HepG2 (cell line): ENCODE measurements around the gene SERPINB6. TPM values are rescaled to one million over a fixed set of nuclear protein-coding genes. Genes with fewer than 3 reads are reported as not detected.

Experiments
- ATAC-seq: fragments of 200-7000 bp; cut with Tn5 transposase; 3 replicates; pipeline ENCODE4 v1.9.1; 2020; ENCODE audit warnings: mild to moderate bottlenecking, moderate library complexity
- BruUV-seq: library from RNA; stranded (reverse); fragments of 400-500 nt; replicated peaks from 2 replicates; lab custom pipeline; 2021; lab: Mats Ljungman, UMichigan
- CTCF ChIA-PET: fragments of 300-600 bp; formaldehyde crosslinking; extraction: SDS; loops from one replicate; lab custom pipeline; 2021; ENCODE audit warnings: low total read pairs, inconsistent platforms, low intra/inter-chr PET ratio; lab: Yijun Ruan, JAX
- POLR2A ChIA-PET: fragments of 350-600 bp; sonication (Branson Sonifier 250); formaldehyde crosslinking; loops from one replicate; lab custom pipeline; 2020; ENCODE audit warnings: antibody characterized with exemption, inconsistent platforms; lab: Yijun Ruan, JAX
- DNase-seq: peaks from one replicate; pipeline ENCODE4 v3.0.0-alpha.2; 2015; ENCODE audit warnings: low spot score
- FAIRE-seq: peaks from 3 replicates; lab custom pipeline; 2011; peaks lifted over from hg19 to GRCh38; lab: Jason Lieb, UNC
- H2AFZ ChIP-seq: one replicate; pipeline ENCODE4 v1.6.1; 2011; ENCODE audit warnings: low read length, inconsistent platforms
- H3K27ac ChIP-seq: fragments of 300-600 bp; 3 replicates; pipeline ENCODE4 v1.8.0; 2011; ENCODE audit warnings: mixed run types, mild to moderate bottlenecking, mixed read lengths, low read length, inconsistent platforms; ENCODE audit not compliant: insufficient read depth; ENCODE audit errors: extremely low read length
- H3K27me3 ChIP-seq, 2 experiments: fragments of 200-600 bp in 1 of 2; 2 replicates in 1 of 2; 3 replicates in 1 of 2; pipeline versions ENCODE4 v1.6.0 to v1.8.0; 2011; ENCODE audit warnings: low read length in 2 of 2, mild to moderate bottlenecking in 2 of 2, moderate library complexity in 2 of 2, inconsistent platforms in 1 of 2; ENCODE audit not compliant: insufficient read depth in 2 of 2, control insufficient read depth in 1 of 2
- H3K36me3 ChIP-seq, 2 experiments: fragments of 200-600 bp in 1 of 2; replicated peaks in 1 of 2; 2 replicates in 1 of 2; 3 replicates in 1 of 2; pipeline versions ENCODE4 v1.5.1 to v1.8.0; 2011; ENCODE audit warnings: low read length in 2 of 2, inconsistent platforms in 1 of 2; ENCODE audit not compliant: insufficient read depth in 2 of 2, control insufficient read depth in 1 of 2
- H3K4me1 ChIP-seq: 2 replicates; pipeline ENCODE4 v1.5.1; 2012; ENCODE audit warnings: low read length, inconsistent platforms; ENCODE audit not compliant: insufficient read depth
- H3K4me2 ChIP-seq: 2 replicates; pipeline ENCODE4 v1.6.0; 2011; ENCODE audit warnings: low read depth, low read length, inconsistent platforms
- H3K4me3 ChIP-seq, 3 experiments: fragments of 200-600 bp in 1 of 3; sonication (generic), shearing (Covaris generic) in 1 of 3; replicated peaks in 1 of 3; 2 replicates each; pipeline ENCODE4 v1.5.1; 2011 to 2016; ENCODE audit warnings: low read length in 3 of 3, inconsistent platforms in 2 of 3, low read depth in 2 of 3, mild to moderate bottlenecking in 2 of 3, control low read depth in 1 of 3, mixed read lengths in 1 of 3; ENCODE audit not compliant: insufficient read depth in 1 of 3
- H3K79me2 ChIP-seq: one replicate; pipeline ENCODE4 v1.6.1; 2011; ENCODE audit warnings: low read length, inconsistent platforms; ENCODE audit not compliant: insufficient read depth
- H3K9ac ChIP-seq: 2 replicates; pipeline ENCODE4 v1.6.0; 2011; ENCODE audit warnings: mild to moderate bottlenecking, low read depth, low read length, inconsistent platforms; ENCODE audit not compliant: insufficient read depth
- H3K9me3 ChIP-seq: 2 replicates; pipeline ENCODE4 v1.5.1; 2012; ENCODE audit warnings: mild to moderate bottlenecking, low read length
- H4K20me1 ChIP-seq: 2 replicates; pipeline ENCODE4 v1.6.0; 2011; ENCODE audit warnings: inconsistent platforms, mild to moderate bottlenecking, low read length, moderate library complexity; ENCODE audit not compliant: insufficient read depth
- GABPA ChIP-seq, 2 experiments: IDR thresholded peaks; 2 replicates each; pipeline ENCODE4 v1.6.1; 2011 to 2016; ENCODE audit warnings: low read depth in 2 of 2, low read length in 1 of 2, missing biosample characterization in 1 of 2, missing genetic modification characterization in 1 of 2
- LCORL ChIP-seq, 2 experiments: fragments of 450-650 bp in 1 of 2; sonication (generic) in 1 of 2; formaldehyde crosslinking in 1 of 2; IDR thresholded peaks; 2 replicates each; pipeline versions ENCODE4 v1.5.0 to v1.6.1; 2017 to 2020; ENCODE audit warnings: antibody characterized with exemption in 1 of 2, missing genetic modification reagents in 1 of 2
- ZC3H4 ChIP-seq: sonication (generic); formaldehyde crosslinking; IDR thresholded peaks from 2 replicates; pipeline ENCODE4 v1.4.0; 2020; ENCODE audit warnings: missing genetic modification reagents, borderline replicate concordance
- ZNF121 ChIP-seq: sonication (generic); formaldehyde crosslinking; IDR thresholded peaks from 2 replicates; pipeline ENCODE4 v1.5.0; 2020; ENCODE audit warnings: mild to moderate bottlenecking, missing genetic modification reagents
- WGBS: methylation state at CpG from one replicate; pipeline ENCODE4 v1.1.6; 2017; ENCODE audit warnings: low lambda C conversion rate; 5-methylcytosine and 5-hydroxymethylcytosine counted together
- in situ Hi-C: cut with HindIII; loops from 2 replicates; pipeline ENCODE4 v1.10.0; 2017; ENCODE audit warnings: low pct_unique_long_range_greater_than_20kb; ENCODE audit not compliant: extremely low pct_ligation_motif_present
- intact Hi-C: fragments of 100-400 bp; cut with micrococcal nuclease; formaldehyde crosslinking; loops from one replicate; pipeline ENCODE4 v1.10.0; 2022; ENCODE audit not compliant: unreplicated experiment
- polyA plus RNA-seq, 8 experiments: library from polyadenylated mRNA; depleted of rRNA in 3 of 8; stranded (reverse) in 7 of 8; unstranded in 1 of 8; fragments of >200 nt; fragmentation: Illumina TruSeq in 4 of 8; extraction: Trizol in 4 of 8; gene quantifications; 2 replicates each; pipeline versions ENCODE4 v1.2.1 to v1.2.3, GENCODE V29; 2011 to 2016; ENCODE audit warnings: low read depth in 4 of 8, missing spikeins in 1 of 8, mixed read lengths in 1 of 8; ENCODE audit not compliant: insufficient read depth in 1 of 8
- total RNA-seq, 5 experiments: library from RNA; depleted of rRNA; stranded (reverse); fragments of >200 nt; fragmentation: Illumina TruSeq; extraction: Trizol; gene quantifications; 2 replicates each; pipeline ENCODE4 v1.2.3, GENCODE V29; 2016; ENCODE audit warnings: low read depth in 1 of 5
- TF ChIP-seq, protein P1 (sequence below): sonication (generic); formaldehyde crosslinking; IDR thresholded peaks from 2 replicates; pipeline ENCODE4 v1.5.1; 2020; ENCODE audit warnings: mild to moderate bottlenecking, missing genetic modification reagents, moderate library complexity

Gene SERPINB6
- total and polyA plus RNA-seq, 2 of the 13 experiments (the other 11 are each of a cell fraction or from before 2014, with no cell fraction given): 38.2 to 61.3 TPM

GRCh38 chr6:2939315-2940009, 31.9 kb downstream of the SERPINB6 start:
- no peak overlapping the region for H2AFZ ChIP-seq
- intact Hi-C loops: no loop called here
- no peak overlapping the region for H3K4me3 ChIP-seq
- H4K20me1 ChIP-seq: no peaks in the 10 kb centered on the region
- POLR2A ChIA-PET: interaction anchor here (1.5 kb wide), 2 partner anchors 50 to 98 kb away, joined by 6 to 7 read pairs; partner anchors contain the start of gene SERPINB1
- H3K4me1 ChIP-seq: peaks cover 36% of the 10 kb centered on the region
- H3K79me2 ChIP-seq: no peaks in the 10 kb centered on the region
- no peaks in the 10 kb centered on the region for H3K36me3 ChIP-seq
- TF ChIP-seq, protein P1, sequence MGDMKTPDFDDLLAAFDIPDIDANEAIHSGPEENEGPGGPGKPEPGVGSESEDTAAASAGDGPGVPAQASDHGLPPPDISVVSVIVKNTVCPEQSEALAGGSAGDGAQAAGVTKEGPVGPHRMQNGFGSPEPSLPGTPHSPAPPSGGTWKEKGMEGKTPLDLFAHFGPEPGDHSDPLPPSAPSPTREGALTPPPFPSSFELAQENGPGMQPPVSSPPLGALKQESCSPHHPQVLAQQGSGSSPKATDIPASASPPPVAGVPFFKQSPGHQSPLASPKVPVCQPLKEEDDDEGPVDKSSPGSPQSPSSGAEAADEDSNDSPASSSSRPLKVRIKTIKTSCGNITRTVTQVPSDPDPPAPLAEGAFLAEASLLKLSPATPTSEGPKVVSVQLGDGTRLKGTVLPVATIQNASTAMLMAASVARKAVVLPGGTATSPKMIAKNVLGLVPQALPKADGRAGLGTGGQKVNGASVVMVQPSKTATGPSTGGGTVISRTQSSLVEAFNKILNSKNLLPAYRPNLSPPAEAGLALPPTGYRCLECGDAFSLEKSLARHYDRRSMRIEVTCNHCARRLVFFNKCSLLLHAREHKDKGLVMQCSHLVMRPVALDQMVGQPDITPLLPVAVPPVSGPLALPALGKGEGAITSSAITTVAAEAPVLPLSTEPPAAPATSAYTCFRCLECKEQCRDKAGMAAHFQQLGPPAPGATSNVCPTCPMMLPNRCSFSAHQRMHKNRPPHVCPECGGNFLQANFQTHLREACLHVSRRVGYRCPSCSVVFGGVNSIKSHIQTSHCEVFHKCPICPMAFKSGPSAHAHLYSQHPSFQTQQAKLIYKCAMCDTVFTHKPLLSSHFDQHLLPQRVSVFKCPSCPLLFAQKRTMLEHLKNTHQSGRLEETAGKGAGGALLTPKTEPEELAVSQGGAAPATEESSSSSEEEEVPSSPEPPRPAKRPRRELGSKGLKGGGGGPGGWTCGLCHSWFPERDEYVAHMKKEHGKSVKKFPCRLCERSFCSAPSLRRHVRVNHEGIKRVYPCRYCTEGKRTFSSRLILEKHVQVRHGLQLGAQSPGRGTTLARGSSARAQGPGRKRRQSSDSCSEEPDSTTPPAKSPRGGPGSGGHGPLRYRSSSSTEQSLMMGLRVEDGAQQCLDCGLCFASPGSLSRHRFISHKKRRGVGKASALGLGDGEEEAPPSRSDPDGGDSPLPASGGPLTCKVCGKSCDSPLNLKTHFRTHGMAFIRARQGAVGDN (CRISPR knock-in tag): 0 out of 2 replicates have a peak, but pooled peaks have one; percentile 9
- TF ChIP-seq LCORL (IDR thresholded peaks at IDR 0.05): no peak
- no peak for TF ChIP-seq LCORL (CRISPR knock-in tag; IDR thresholded peaks at IDR 0.05)
- 0 out of 2 replicates have a peak, but pooled peaks have one; percentile 3 for TF ChIP-seq ZNF121 (CRISPR knock-in tag)
- TF ChIP-seq ZC3H4 (CRISPR knock-in tag): no peak
- TF ChIP-seq GABPA (IDR thresholded peaks at IDR 0.05; ENCODE audit: low read depth, low read length): no peak
- TF ChIP-seq GABPA (CRISPR knock-in tag; IDR thresholded peaks at IDR 0.05; ENCODE audit: low read depth): no peak
- FAIRE-seq (no peak), DNase-seq (no peak), ATAC-seq (no peak)
- no peak overlapping the region for H3K4me2 ChIP-seq
- H3K27me3 ChIP-seq: peaks cover 0 to 7% of the 10 kb centered on the region in 2 experiments; a peak in 2 of 5 replicates
- CTCF ChIA-PET: no interaction called here
- no TSS peak for BruUV-seq
- no peak overlapping the region for H3K9ac ChIP-seq
- H3K9me3 ChIP-seq: no peaks in the 10 kb centered on the region
- in situ Hi-C loops: no loop called here
- WGBS: 89% methylated on average over 24 of the region's 34 CpGs
- no peak overlapping the region for H3K27ac ChIP-seq
